HG03095 (cell line): Measurements from ENCODE around the gene TADA3.
"Not testable (repeated sequence)": the region's sequence is repeated elsewhere in the genome, so short reads cannot be mapped to it uniquely, and the experiment has no call there.

Source experiments
- ATAC-seq: cut with Tn5 transposase; IDR thresholded peaks from one replicate; pipeline ENCODE4 v1.9.1; 2021; ENCODE audit warnings: moderate library complexity; ENCODE audit not compliant: unreplicated experiment

Gene TADA3

DNA sequence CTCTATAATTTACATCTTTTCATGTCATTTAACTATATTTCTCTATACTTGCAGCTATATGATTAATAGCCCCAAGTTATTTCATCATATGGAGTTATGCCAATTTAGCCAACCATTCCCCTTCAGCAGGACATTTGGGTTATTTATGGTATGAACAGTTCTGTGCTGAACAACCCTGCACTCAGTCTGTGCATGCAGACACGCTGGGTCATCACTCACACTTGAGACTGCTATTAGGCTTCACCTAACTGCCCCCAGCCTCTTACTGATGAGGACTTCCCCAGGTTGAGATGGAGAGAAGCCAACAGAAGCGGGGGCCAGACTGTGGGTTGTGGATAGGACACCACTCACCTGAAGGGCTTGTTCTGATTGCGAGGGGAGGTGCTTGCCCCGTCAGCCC is 7.3 kb downstream of the TADA3 start:
- no peak for ATAC-seq

- ATAC-seq, result no peak
These were observed 8.3 kb downstream of the TADA3 start for GRCh38 chr3:9783954-9784353.

DNA sequence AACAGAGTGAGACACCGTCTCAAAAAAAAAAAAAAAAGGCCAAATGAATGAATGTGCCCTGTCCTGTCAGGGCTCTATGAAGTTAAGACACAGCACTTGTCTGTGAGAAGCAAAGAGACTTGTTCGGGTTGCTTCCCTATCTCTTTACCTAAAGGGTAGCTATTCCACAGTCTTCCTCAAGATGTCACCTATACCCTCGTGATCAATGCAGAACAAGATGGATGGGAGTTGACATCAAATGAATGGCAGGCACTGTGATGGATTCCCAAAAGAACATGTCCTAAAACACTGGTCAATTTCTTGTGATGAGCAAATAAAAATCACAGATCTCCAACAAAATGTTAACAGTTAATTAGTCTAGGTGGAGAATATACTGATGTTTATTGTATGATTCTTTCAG is 9.5 kb downstream of the TADA3 start:
- no peak for ATAC-seq

GRCh38 chr3:9781978-9782603 is 10.2 kb downstream of the TADA3 start:
- ATAC-seq, result no peak

- ATAC-seq, result no peak
These were observed 10.7 kb downstream of the TADA3 start for GRCh38 chr3:9781551-9781950.

GRCh38 chr3:9780910-9781309 is 11.4 kb downstream of the TADA3 start:
- no peak for ATAC-seq

GRCh38 chr3:9780458-9780812 is 11.8 kb downstream of the TADA3 start:
- no peak for ATAC-seq

DNA sequence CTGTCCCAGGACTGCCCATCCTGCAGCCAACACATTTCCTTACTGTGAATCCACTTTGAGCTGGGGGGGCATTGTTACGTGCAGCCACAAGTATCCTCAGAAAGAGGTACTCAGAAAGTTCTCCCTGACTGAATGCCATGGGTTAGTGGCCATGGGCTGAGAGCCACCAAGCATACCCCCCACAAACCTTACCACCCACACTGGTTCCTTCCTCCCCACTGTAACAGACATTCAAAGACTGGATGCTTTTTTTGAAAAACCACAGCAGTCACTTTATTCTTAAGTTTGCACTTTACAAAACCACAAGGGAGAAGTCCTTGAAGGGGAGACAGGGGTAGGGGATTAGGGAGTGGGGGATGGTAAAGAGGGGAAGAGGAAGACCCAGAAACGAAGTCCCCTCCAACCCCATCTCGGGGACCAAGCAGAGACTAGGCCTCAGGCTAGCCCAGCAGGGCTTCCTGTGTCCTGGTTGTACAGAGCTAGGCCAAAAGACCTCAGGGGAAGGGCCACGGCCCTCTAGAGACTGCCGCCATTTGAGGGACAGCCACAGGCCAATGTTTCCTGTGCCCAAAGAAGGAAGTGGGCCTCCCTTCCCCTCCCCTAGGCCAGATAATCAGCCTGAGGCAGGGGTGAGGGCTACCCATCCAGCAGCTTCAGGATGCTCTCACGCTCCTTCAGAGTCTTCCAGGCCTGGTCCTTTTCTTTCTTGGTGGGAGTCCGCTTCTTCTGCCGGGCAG is 12.4 kb downstream of the TADA3 start:
- no peak for ATAC-seq

- no peak for ATAC-seq
These were observed 13.1 kb downstream of the TADA3 start for GRCh38 chr3:9779075-9779593.

- no peak for ATAC-seq
These were observed 13.9 kb downstream of the TADA3 start for GRCh38 chr3:9778143-9779074.

DNA sequence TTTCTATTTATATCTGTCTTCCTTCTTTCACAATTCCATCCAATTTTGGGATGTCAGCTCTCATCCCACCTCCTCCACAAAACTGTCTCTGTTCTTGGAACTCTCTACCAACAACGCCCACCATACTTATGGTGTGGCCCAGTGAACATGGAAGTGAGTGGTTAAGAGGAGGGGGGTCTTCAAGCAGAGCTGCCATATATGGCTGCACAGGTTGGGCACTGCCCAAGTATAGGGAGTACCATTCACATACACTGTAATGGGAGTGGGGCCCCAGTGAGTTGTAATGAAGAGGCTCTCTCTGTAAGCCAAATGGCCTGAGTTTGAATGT is 14.6 kb downstream of the TADA3 start:
- no peak for ATAC-seq

GRCh38 chr3:9776896-9777693 is 15.2 kb downstream of the TADA3 start:
- no peak for ATAC-seq

DNA sequence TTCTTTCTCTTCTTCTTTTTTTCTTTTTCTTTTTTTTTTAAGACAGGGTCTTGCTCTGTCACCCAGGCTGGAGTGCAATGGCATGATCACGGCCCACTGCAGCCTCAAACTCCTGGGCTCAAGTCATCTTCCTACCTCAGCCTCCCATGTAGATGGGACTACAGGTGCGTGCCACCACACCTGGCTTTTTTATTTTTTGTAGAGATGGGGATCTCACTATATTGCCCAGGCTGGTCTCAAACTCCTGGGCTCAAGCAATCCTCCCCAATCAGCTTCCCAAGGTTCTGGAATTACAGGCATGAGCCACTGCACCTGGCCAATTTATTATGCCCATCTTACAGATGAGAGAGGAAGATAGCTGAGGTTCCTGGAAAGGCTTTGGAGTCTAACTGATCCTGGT is 21.3 kb downstream of the TADA3 start:
- ATAC-seq, result not testable (repeated sequence)

DNA sequence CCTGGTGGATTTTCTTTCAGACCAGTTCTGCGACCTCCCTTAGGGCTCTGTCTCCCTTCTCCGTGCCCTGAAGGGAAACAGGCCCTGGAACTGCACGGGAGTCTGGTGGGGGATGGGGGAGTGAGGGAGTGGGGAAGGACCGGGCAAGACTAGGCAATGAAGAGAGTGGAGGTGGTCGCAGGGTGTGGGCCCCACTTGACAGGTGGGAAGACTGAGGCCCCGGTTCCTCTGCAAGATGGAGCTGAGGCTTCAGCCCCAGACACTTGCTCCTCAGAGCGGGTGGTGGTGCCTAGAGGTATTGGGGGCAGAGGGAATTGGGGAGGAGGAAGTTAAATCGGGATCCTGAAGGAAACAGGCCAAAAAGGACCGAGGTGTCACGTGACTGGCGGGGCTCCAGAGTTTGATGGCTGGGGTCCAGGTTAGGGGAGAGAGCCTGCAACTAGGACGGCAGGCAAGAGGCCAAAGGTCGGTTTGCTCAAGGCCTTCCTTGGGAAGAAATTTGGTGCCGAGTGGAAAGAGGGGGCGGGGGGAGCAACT is 21.9 kb downstream of the TADA3 start:
- no peak for ATAC-seq

DNA sequence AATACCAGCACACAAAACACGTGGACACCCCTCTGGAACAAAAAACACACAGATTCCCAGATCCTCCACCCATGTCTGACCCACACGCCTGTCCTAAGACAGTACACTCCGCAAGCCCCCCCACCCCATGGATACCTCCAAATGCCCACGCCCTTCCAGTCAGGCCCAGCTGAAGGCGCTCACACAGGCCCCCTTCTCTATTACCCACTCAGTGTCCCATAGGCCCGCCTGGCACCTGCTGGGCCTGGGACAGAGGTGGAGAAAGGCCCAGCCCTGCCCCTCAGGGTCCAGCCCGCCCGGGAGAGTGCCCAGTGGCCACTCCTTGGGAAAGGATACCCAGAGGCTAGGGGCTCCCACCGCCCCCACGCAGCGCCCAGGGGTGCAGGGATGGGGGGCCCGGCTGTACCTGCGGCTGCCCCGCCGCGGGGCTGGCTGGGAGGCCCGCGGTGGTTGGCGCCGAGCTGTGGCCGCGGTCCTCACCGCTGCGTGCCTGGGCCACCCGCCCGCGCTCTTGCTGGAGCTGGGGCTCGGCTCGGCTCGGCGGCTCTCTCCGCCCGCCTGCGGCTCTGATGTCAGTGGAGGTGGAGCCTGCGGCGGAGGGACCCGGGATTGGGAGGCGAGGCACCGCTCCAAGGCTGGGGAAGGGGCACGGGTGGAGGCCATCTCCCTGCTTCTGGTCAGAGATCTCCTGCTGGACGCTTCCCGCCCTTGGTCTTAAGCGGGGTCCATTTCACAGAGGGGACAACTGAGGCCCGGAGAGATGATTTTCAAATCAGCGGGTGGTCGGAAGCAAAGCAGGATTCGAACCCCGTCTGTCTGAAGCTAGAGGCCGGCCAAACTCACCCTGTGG is 22.6 kb downstream of the TADA3 start, which contains the start of gene CAMK1:
CAMK1 (minus strand) TSS at position 522 of the 850 bp plus-strand sequence. CDS start 2,198 bp downstream, outside the sequence.
- ATAC-seq, result peak; percentile 86

DNA sequence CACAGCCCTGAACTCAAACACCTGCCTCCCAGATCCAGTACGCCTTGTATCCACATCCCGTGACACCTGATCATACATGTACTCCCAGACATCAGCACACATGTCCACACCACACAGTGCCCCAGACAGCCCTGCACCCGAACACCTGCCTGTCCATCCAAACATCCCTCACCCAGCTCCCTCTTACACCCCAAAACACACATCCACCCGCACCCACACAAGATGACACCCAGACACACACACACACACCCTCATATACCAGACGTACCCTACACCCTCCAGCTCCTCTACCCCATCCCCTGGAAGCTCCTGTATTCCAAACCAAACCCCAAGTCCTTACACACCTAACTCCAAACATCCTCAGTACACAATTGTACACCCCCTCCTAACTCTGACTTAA is 23.3 kb downstream of the TADA3 start:
- no peak for ATAC-seq

DNA sequence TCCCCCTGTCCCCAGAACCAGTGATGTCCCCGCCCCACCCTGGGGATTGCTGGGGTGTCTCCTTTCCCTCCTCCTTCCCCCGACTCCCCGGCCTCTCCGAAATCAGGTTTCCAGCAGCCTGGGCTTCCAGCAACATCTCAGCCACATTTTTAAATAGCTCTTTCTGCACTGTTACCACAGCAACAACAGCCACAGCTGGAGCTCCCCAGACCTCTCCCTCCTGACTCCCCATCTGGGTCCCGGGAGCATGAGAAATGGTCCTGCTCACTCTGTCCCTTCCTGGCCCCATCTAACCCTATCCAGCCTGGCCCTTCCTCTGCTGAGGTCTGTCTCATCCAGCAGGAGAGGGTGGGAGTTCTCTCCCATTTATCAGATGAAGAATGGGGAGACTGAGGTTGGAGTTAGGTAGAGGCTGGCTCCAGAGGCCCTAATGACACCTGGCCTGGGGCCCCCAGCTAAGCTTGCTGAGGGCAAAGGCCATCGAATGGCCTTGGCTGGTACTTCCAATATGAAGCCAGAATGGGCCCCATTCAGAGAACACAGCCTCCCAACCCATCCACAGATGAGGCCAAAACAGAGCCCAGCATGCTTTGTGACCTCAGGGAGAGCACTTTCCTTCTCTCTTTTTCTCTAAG is 24.0 kb downstream of the TADA3 start:
- no peak for ATAC-seq

DNA sequence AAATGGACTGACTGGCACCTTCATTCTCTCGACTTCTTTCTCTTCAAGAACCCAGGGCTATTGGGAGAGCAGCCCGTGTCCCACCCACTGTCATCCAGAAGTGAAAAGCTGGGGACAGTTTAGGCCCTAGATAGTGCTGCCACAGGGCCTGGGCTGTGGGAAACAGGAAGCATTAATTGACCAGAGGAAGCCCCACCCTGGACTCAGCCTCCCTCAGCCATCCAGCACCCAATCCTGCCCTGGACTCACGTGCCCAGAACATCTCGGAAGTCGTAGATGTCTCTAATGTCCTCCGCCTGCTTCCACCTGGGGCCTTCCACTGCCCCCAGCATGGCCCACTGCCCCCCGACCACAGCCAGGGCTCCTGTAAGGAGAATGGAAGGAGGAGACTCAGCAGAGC is 24.9 kb downstream of the TADA3 start:
- no peak for ATAC-seq

GRCh38 chr3:9765865-9766264 is 26.4 kb downstream of the TADA3 start:
- no peak for ATAC-seq
